Smooth muscle cell (in vitro differentiated cells): Measurements from ENCODE around the gene SGIP1. TPM values are rescaled to one million over a fixed set of nuclear protein-coding genes. Genes with fewer than 3 reads are reported as not detected.

Source experiments
- DNase-seq: peaks from one replicate; lab custom pipeline; 2025; ENCODE audit not compliant: unreplicated experiment; lab: John Stamatoyannopoulos, UW
- H2AFZ ChIP-seq: fragments of 200-600 bp; sonication (generic); 2 replicates; pipeline ENCODE4 v1.6.0; 2016; ENCODE audit warnings: antibody characterized with exemption, low read depth, mild to moderate bottlenecking
- H3F3A ChIP-seq: fragments of 200-600 bp; sonication (generic); 2 replicates; pipeline ENCODE4 v1.6.0; 2017; ENCODE audit warnings: antibody characterized with exemption, low read depth
- H3K27ac ChIP-seq: fragments of 200-600 bp; sonication (generic); 2 replicates; pipeline ENCODE4 v1.5.1; 2016; ENCODE audit warnings: low read depth, mild to moderate bottlenecking
- H3K27me3 ChIP-seq: fragments of 200-600 bp; sonication (generic); 2 replicates; pipeline ENCODE4 v1.6.1; 2016; ENCODE audit warnings: low read depth, mild to moderate bottlenecking
- H3K36me3 ChIP-seq: fragments of 200-600 bp; sonication (generic); 2 replicates; pipeline ENCODE4 v1.5.1; 2016; ENCODE audit warnings: low read depth
- H3K4me1 ChIP-seq: fragments of 200-600 bp; sonication (generic); 2 replicates; pipeline ENCODE4 v1.5.1; 2016; ENCODE audit warnings: low read depth
- H3K4me2 ChIP-seq: fragments of 200-600 bp; sonication (generic); 2 replicates; pipeline ENCODE4 v1.6.0; 2016; ENCODE audit warnings: mild to moderate bottlenecking
- H3K4me3 ChIP-seq: fragments of 200-600 bp; sonication (generic); 2 replicates; pipeline ENCODE4 v1.5.1; 2016; ENCODE audit warnings: mild to moderate bottlenecking
- H3K79me2 ChIP-seq: fragments of 200-600 bp; sonication (generic); 2 replicates; pipeline ENCODE4 v1.6.0; 2016; ENCODE audit warnings: low read depth, mild to moderate bottlenecking
- H3K9ac ChIP-seq: fragments of 200-600 bp; sonication (generic); 2 replicates; pipeline ENCODE4 v1.6.0; 2016; ENCODE audit warnings: low read depth
- H3K9me3 ChIP-seq: fragments of 200-600 bp; sonication (generic); replicated peaks from 2 replicates; pipeline ENCODE4 v1.5.1; 2016; ENCODE audit warnings: low read depth
- H4K20me1 ChIP-seq: fragments of 200-600 bp; sonication (generic); 2 replicates; pipeline ENCODE4 v1.6.0; 2016; ENCODE audit warnings: low read depth
- WGBS: methylation state at CpG from one replicate; pipeline ENCODE4 v1.1.7; 2016; ENCODE audit warnings: low lambda C conversion rate; 5-methylcytosine and 5-hydroxymethylcytosine counted together
- polyA plus RNA-seq: library from polyadenylated mRNA; unstranded; fragments of >200 nt; fragmentation: Nextera tagmentation; extraction: Ambion mirVana; gene quantifications from 2 replicates; pipeline ENCODE4 v1.2.1, GENCODE V29; 2016
- total RNA-seq: library from RNA; depleted of rRNA; stranded (reverse); fragments of >200 nt; gene quantifications from 2 replicates; pipeline ENCODE4 v1.2.3, GENCODE V29; 2014
- TF ChIP-seq, protein P1 (sequence below): fragments of 200-600 bp; sonication (generic); IDR thresholded peaks from 2 replicates; pipeline ENCODE4 v1.5.1; 2017; ENCODE audit warnings: borderline replicate concordance, mild to moderate bottlenecking, antibody characterized with exemption; ENCODE audit not compliant: insufficient read depth, poor library complexity, severe bottlenecking

The SGIP1 gene
- total and polyA plus RNA-seq, 2 experiments from 2014 or later: 0.89 to 3.5 TPM

DNA sequence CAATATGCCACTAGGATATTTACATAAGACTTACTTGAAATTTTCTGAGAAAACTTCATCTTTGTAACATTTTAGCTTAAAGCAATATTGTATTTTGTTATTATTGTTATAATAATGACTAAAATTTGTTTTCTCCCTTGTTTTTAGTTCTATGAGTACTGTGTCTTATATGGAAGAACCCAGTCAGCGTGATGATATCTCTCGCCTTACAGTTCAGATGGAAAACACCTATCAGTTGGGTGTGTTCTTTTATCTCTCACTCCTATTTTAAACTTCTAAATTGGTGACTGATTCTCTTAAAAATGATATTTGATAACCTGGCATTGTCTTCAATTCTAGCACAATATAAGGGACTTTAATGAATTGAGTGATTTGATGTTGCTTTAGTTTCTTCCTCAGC, 236.3 kb downstream of the SGIP1 start:
- Histone ChIP-seq H3F3A (no peaks in the 10 kb centered on the region), H3K4me2 (no peak overlapping the region), H3K9me3 (no peaks in the 10 kb centered on the region), H3K4me1 (no peaks in the 10 kb centered on the region), H2AFZ (no peak overlapping the region), H3K36me3 (no peaks in the 10 kb centered on the region), H3K79me2 (no peaks in the 10 kb centered on the region), H3K4me3 (no peak overlapping the region), H3K27me3 (no peaks in the 10 kb centered on the region), H4K20me1 (no peaks in the 10 kb centered on the region), H3K9ac (no peak overlapping the region), H3K27ac (no peak overlapping the region)
- TF ChIP-seq, protein P1, sequence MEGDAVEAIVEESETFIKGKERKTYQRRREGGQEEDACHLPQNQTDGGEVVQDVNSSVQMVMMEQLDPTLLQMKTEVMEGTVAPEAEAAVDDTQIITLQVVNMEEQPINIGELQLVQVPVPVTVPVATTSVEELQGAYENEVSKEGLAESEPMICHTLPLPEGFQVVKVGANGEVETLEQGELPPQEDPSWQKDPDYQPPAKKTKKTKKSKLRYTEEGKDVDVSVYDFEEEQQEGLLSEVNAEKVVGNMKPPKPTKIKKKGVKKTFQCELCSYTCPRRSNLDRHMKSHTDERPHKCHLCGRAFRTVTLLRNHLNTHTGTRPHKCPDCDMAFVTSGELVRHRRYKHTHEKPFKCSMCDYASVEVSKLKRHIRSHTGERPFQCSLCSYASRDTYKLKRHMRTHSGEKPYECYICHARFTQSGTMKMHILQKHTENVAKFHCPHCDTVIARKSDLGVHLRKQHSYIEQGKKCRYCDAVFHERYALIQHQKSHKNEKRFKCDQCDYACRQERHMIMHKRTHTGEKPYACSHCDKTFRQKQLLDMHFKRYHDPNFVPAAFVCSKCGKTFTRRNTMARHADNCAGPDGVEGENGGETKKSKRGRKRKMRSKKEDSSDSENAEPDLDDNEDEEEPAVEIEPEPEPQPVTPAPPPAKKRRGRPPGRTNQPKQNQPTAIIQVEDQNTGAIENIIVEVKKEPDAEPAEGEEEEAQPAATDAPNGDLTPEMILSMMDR: no peak
- WGBS: 97% methylated on average over 2 of the region's 2 CpGs
- DNase-seq: no peak

DNA sequence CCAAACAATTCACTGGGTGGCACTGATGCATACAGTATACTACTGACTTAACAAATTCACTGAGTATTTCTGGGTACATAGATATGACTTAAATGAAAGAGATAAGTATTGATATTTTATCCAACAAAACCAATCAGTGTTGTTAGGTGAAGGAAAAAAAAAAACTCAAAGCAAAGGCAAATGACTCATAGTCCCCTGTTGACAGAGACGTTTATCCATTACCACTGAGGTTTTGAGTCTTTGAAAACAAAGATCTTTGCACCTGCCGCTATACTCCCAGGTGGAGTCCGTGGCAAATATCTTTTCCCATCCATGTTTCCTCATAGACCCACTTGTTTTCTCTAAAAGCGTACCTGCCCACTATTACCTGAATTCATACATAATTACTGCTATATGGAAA, 236.7 kb downstream of the SGIP1 start:
- Histone ChIP-seq H3K4me3 (no peak overlapping the region), H3K4me1 (no peaks in the 10 kb centered on the region), H3K27ac (no peak overlapping the region), H3K27me3 (no peaks in the 10 kb centered on the region), H3K4me2 (no peak overlapping the region), H3K79me2 (no peaks in the 10 kb centered on the region), H3K9ac (no peak overlapping the region), H2AFZ (no peak overlapping the region), H3K36me3 (no peaks in the 10 kb centered on the region), H3F3A (no peaks in the 10 kb centered on the region), H3K9me3 (no peaks in the 10 kb centered on the region), H4K20me1 (no peaks in the 10 kb centered on the region)
- 73% methylated on average over 4 of the region's 4 CpGs for WGBS
- DNase-seq: no peak
- TF ChIP-seq, protein P1: no peak

DNA sequence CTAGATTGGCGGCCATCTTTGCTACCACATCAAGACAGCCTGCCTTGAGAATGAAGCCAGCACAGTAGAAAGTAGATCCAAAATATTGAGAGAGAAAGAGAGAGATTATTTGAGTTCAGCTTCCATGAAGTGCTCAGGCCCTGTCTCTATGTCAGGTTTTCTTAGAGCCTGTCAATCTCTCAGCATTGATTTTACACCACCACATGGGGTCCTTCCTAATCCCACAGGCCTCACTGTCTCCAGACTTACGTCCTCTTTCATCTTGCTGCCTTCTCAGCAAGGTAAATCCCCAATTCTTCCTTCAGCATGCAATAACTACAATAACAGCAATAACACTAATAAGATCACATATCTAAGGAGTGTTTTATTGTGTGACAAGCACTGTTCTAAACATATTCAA, 239.3 kb downstream of the SGIP1 start:
- Histone ChIP-seq H4K20me1 (no peaks in the 10 kb centered on the region), H3K9ac (no peak overlapping the region), H3F3A (no peaks in the 10 kb centered on the region), H3K4me2 (no peak overlapping the region), H3K36me3 (no peaks in the 10 kb centered on the region), H3K4me1 (no peaks in the 10 kb centered on the region), H3K79me2 (no peaks in the 10 kb centered on the region), H2AFZ (no peak overlapping the region), H3K9me3 (no peaks in the 10 kb centered on the region), H3K27me3 (peaks cover 13% of the 10 kb centered on the region), H3K4me3 (no peak overlapping the region), H3K27ac (no peak overlapping the region)
- 79% methylated on average over 2 of the region's 2 CpGs for WGBS
- DNase-seq: no peak
- TF ChIP-seq, protein P1: no peak

DNA sequence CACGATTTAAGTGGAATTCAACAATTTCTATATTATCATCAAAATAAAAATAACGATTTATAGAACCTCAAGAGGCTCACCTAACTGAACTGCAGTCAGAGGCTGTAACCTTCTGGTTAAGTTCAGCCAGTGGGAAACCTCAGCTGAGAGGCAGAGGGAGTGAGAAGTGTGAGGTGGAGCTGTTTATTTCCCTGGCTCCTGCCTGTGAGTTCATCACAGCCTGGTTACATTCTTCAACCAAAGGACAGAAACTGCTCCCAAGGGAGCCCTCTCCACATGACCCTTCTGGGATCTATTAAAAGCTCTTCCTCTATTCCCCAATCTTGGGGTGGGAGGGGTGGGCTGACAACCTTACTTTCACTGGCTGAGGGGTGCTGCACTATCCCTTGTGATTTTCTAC, 240.5 kb downstream of the SGIP1 start:
- H3K9ac ChIP-seq: no peak overlapping the region
- H2AFZ ChIP-seq: no peak overlapping the region
- no peak overlapping the region for H3K27ac ChIP-seq
- WGBS: 79% methylated on average over 2 of the region's 2 CpGs
- no peaks in the 10 kb centered on the region for H3K36me3 ChIP-seq
- no peak overlapping the region for H3K4me2 ChIP-seq
- H3K27me3 ChIP-seq: peaks cover 13% of the 10 kb centered on the region
- no peak for DNase-seq
- H4K20me1 ChIP-seq: no peaks in the 10 kb centered on the region
- TF ChIP-seq, protein P1: no peak
- no peak overlapping the region for H3K4me3 ChIP-seq
- H3K79me2 ChIP-seq: no peaks in the 10 kb centered on the region
- no peaks in the 10 kb centered on the region for H3K4me1 ChIP-seq
- no peaks in the 10 kb centered on the region for H3F3A ChIP-seq
- H3K9me3 ChIP-seq: no peaks in the 10 kb centered on the region
